NK-92 (cell line): ENCODE data around the gene HLA-E.
A peak's percentile ranks its signal among the peaks of the same experiment; 100 is the strongest.
"Not testable (repeated sequence)": the region's sequence is repeated elsewhere in the genome, so short reads cannot be mapped to it uniquely, and the experiment has no call there.

ENCODE experiments used
- DNase-seq: peaks from one replicate; lab custom pipeline; 2025; ENCODE audit not compliant: unreplicated experiment; lab: John Stamatoyannopoulos, UW

HLA-E gene

GRCh38 chr6:30507849-30508827 lies 18.8 kb downstream of the HLA-E start:
- DNase-seq, result no peak

DNA sequence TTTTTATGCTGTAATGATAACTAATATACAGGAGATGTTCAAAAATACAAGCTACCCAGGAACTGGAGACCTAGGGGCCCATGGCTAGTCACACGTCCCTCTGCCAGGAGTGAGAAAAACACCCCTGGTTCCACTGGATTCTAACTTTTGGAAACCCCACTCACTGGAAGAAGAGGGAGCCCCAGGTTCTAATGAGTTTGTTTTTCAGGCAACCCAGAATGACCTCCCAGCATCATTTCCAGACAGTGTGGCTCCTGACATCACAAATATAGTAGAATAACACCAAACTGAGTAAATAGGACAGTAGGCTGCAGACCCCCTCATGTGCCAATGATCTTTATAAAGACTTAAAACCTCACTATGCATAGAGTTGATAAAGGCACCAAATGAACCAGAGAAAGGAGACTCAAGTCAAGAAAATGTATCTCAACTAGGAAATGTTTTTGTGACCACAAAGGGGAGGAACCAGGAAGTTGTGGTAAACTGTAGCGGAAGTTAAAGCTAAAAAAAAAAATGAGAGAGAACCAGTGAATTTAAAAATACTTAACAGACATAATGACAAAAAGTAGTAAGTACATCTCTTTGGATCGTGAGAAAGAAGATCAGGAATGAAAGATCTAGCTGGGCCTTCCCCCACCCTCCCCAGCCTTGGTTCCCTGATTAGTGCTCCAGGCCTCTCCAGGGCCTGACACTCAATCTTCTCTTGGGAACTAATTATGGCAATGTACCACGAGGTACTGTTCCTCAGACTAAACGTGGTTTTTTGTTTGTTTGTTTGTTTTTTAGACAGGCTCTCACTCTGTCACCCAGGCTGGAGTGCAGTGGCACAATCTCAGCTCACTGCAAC lies 19.8 kb downstream of the HLA-E start:
- no peak for DNase-seq

DNA sequence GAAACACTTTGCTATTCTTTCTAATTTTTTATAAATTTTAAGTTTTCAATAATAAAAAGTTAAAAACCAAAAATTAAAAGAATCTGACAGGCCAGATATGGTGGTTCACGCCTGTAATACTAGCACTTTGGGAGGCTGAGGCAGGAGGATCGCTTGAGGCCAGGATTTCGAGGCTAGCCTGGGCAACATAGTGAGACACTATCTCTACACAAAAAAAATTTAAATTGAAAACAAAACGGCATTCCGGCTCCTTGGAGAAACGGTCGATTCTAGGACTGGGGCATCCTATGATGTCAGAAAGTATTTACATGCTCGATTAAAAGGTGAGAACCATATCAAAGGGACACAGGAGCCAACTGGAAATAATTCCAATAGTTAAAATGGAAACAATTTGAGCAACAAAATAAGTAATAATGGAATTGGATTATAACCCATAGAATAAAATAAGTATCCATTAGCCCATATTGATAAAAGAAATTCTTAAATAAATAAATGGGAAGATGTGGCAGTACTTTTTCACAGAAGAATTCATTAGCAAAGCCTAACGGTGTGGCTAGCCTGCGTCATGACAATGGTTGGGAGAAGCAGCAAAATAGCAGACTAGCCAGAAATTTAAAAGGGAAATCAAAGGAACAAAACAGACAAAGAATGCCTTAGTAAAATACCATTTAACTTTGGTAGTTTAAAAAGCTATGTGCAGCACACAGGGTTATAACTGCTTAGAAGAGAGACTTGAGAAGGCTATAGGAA lies 21.3 kb downstream of the HLA-E start:
- DNase-seq, result no peak

DNA sequence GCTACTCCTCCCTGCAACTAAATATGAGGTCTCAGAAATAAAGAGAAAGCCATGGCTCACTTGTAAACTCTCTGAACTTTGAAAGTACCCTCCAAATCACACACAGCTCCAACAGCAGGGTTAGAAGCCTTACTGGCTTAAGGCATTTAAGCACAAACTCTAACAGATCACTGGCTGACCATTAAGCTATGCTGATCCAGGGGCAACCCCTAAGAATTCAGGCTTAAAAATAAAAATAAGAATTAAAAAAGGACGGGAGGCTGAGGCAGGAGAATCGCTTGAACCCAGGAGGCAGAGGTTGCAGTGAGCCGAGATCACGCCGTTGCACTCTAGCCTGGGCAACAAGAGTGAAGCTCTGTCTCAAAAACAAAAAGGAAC lies 21.8 kb downstream of the HLA-E start:
- DNase-seq, result no peak

- DNase-seq, result no peak
Observed at GRCh38 chr6:30513451-30513850, 24.1 kb downstream of the HLA-E start.

DNA sequence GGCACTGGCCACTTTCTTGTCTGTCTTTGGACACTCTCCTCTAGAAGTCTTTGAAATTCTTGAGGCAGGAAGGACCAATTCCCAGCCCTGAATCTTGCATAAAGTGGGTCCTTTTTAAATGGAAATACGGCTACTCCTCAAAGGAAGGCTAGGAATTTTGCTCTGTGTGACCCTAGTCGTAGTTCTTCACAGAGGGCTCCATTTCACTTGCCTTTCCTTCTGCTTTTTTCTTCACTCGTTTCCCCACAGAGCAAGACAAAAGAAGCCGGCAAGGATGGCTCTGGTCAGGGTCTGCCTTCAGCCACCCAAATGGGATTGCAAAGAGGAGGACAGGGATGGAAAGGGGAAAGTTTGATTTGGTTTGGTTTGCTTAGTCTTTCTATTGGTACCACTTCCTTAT lies 25.8 kb downstream of the HLA-E start:
- DNase-seq, result no peak

DNA sequence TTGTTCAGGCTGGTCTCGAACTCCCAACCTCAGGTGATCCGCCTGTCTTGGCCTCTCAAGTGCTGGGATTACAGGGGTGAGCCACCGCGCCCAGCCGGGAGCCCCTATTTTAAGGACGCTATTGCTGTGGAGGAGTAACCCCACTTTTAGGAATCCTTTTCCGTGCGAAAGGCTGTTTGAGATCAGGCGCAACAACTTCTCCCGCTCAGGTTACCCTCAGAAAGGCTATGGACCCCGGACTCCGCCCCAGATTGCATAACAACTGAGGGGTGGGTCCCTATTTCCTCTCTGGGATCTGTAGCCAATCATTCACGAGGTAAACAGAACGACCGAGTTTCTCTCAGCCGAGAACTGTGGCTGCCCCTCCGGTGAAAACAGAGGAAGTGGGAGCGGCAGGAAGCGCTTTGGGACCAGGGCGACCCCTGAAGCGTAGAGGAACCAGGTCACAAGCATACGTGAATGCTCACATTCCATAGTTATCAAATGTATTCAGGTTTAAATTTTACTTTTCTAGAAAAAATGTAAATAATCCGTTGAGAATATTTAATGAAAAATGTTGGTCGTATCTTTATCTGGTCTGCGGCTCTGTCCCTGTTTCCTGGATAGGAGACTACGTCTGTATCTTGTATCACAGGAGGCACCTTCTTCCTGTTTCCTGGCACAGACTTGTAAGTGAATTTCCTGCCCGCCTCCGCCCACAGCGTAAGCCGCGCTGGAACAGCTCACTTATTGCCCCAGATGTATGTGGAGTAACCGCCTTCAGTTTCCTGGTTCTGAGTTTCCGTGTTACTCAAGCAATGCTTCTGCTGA lies 26.8 kb downstream of the HLA-E start:
- peak; percentile 59 for DNase-seq

- DNase-seq, result not testable (repeated sequence)
Observed at GRCh38 chr6:30516754-30517076, 27.4 kb downstream of the HLA-E start.

- DNase-seq, result not testable (repeated sequence)
Observed at GRCh38 chr6:30517767-30518504, 28.6 kb downstream of the HLA-E start.

DNA sequence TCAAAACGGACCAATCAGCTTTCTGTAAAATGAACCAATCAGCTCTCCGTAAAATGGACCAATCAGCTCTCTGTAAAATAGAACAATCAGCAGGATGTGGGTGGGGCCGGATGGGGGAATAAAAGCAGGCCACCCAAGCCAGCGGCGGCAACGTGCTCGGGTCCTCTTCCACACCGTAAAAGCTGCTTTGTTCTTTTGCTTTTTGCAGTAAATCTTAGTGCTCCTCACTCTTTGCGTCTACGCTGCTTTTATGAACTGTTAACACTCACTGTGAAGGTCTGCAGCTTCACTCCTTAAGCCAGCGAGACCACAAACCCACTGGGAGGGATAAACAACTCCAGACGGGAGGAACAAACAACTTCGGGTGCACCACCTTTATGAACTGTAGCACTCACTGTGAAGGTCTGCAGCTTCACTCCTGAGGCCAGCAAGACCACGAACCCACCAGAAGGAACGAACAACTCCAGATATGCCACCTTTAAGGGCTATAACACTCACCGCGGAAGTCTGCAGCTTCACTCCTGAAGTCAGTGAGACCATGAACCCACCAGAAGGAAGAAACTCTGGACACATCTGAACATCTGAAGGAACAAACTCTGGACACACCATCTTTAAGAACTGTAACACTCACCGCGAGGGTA lies 29.3 kb downstream of the HLA-E start:
- not testable (repeated sequence) for DNase-seq

- no peak for DNase-seq
Observed at GRCh38 chr6:30520522-30520921, 31.2 kb downstream of the HLA-E start.

GRCh38 chr6:30521082-30521481 lies 31.8 kb downstream of the HLA-E start:
- DNase-seq, result not testable (repeated sequence)

DNA sequence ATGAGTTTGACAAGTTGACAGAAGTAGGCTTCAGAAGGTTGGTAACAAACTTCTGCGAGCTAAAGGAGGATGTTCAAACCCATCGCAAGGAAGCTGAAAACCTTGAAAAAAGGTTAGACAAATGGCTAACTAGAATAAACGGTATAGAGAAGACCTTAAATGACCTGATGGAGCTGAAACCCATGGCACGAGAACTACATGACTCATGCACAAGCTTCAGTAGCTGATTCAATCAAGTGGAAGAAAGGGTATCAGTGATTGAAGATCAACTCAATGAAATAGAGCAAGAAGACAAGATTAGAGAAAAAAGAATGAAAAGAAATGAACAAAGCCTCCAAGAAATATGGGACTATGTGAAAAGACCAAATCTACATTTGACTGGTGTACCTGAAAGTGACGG lies 32.6 kb downstream of the HLA-E start:
- DNase-seq, result not testable (repeated sequence)

DNA sequence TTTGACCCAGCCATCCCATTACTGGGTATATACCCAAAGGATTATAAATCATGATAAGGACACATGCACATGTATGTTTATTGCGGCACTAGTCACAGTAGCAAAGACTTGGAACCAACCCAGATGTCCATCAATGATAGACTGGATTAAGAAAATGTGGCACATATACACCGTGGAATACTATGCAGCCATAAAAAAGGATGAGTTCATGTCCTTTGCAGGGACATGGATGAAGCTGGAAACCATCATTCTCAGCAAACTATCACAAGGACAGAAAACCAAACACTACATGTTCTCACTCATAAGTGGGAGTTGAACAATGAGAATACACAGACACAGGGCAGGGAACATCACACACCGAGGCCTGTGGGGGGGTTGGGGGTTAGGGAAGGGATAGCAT lies 37.1 kb downstream of the HLA-E start:
- not testable (repeated sequence) for DNase-seq

DNA sequence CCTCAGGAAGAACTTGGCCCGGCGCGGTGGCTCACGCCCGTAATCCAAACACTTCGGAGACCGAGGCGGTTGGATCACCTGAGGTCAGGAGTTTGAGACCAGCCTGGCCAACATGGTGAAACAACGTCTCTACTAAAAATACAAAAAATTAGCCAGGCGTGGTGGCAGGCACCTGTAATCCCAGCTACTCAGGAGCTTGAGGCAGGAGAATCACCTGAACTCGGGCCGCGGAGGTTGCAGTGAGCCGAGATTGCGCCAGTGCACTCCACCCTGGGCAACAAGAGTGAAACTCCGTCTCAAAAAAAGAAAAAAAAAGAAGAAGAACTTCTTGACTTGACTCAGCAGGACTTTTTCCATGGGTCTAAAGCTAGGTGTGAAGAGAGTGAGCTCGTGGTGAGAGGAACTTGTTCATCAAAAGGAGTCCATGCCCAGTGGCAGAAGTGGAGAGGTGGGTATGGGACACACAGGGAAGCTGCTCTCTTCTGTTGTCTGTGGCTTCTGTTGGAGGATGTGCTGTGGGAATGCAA lies 40.1 kb downstream of the HLA-E start:
- not testable (repeated sequence) for DNase-seq

DNA sequence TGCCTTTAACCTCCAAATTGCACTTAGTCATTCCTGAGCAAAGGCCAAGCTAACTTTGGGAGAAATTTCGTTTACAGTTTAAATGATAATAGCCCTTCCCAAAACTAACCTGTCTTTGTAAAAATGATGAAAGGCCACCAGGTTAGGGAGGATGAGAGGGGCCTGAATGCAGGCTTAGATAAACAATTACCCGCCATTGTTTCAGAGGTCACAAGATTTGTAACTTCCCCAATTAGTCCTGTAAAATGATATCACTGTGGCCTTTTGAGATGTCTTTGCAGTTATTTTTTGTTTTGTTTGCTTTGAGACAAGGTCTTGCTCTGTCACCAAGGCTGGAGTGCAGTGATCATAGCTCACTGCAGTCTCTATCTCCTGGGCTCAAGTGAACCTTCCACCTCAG lies 40.7 kb downstream of the HLA-E start:
- DNase-seq, result no peak

- no peak for DNase-seq
Observed at GRCh38 chr6:30533460-30534294, 44.4 kb downstream of the HLA-E start.

GRCh38 chr6:30537931-30538330 lies 48.6 kb downstream of the HLA-E start:
- no peak for DNase-seq
